HEK293 (cell line): ENCODE data around the gene SMIM14.
"Not testable (repeated sequence)": the region's sequence is repeated elsewhere in the genome, so short reads cannot be mapped to it uniquely, and the experiment has no call there.

Experiments
- CTCF ChIA-PET: fragments of 350-600 bp; formaldehyde crosslinking; extraction: SDS; loops from one replicate; lab custom pipeline; 2021; ENCODE audit warnings: antibody characterized with exemption; lab: Yijun Ruan, JAX
- POLR2A ChIA-PET: fragments of 300-600 bp; formaldehyde crosslinking; extraction: SDS; loops from one replicate; lab custom pipeline; 2020; ENCODE audit warnings: antibody characterized with exemption, inconsistent platforms; lab: Yijun Ruan, JAX
- H3K27ac ChIP-seq: fragments of 200-500 bp; sonication (Bioruptor generic); 2 replicates; pipeline ENCODE4 v1.5.1; 2014; ENCODE audit warnings: low read depth, low read length, control low read depth, inconsistent platforms; ENCODE audit errors: extremely low read depth
- H3K36me3 ChIP-seq, 2 experiments: fragments of 200-500 bp in 1 of 2; sonication (Bioruptor generic) in 1 of 2; 1 replicate in 1 of 2; 2 replicates in 1 of 2; pipeline ENCODE4 v1.5.1; 2014 to 2017; ENCODE audit warnings: inconsistent platforms in 2 of 2, low read length in 2 of 2; ENCODE audit not compliant: control insufficient read depth in 2 of 2, insufficient read depth in 1 of 2
- H3K4me1 ChIP-seq: fragments of 200-500 bp; sonication (Bioruptor generic); 2 replicates; pipeline ENCODE4 v1.5.1; 2014; ENCODE audit warnings: mild to moderate bottlenecking, low read length, inconsistent platforms; ENCODE audit not compliant: control insufficient read depth, insufficient read depth
- H3K4me3 ChIP-seq: 2 replicates; pipeline ENCODE4 v1.5.1; 2011; ENCODE audit warnings: low read depth, mild to moderate bottlenecking, control low read depth, low read length, moderate library complexity
- H3K9me3 ChIP-seq: fragments of 200-500 bp; sonication (Bioruptor generic); 2 replicates; pipeline ENCODE4 v1.5.1; 2014; ENCODE audit warnings: low read depth, low read length, inconsistent platforms; ENCODE audit not compliant: control insufficient read depth, insufficient read depth
- EGR2 ChIP-seq: fragments of 450-650 bp; formaldehyde crosslinking; IDR thresholded peaks from 2 replicates; pipeline ENCODE4 v1.5.1; 2016; ENCODE audit warnings: low read depth, missing biosample characterization, missing genetic modification characterization
- IKZF3 ChIP-seq: fragments of 450-650 bp; IDR thresholded peaks from 2 replicates; pipeline ENCODE4 v1.5.0; 2018; ENCODE audit warnings: missing biosample characterization, mild to moderate bottlenecking, missing genetic modification characterization, moderate library complexity
- ZBTB8A ChIP-seq: fragments of 450-650 bp; formaldehyde crosslinking; IDR thresholded peaks from 2 replicates; pipeline ENCODE4 v1.5.1; 2016; ENCODE audit warnings: missing biosample characterization, missing genetic modification characterization
- ZEB2 ChIP-seq: fragments of 450-650 bp; formaldehyde crosslinking; IDR thresholded peaks from 2 replicates; pipeline ENCODE4 v1.5.1; 2016; ENCODE audit warnings: missing biosample characterization, missing genetic modification characterization
- ZFHX2 ChIP-seq: fragments of 450-650 bp; formaldehyde crosslinking; conservative IDR thresholded peaks from 2 replicates; pipeline ENCODE4 v1.5.1; 2016; ENCODE audit warnings: missing biosample characterization, missing genetic modification characterization
- ZFP3 ChIP-seq: fragments of 450-650 bp; formaldehyde crosslinking; IDR thresholded peaks from 2 replicates; pipeline ENCODE4 v1.5.1; 2016; ENCODE audit warnings: low read depth, missing biosample characterization, missing genetic modification characterization
- ZNF112 ChIP-seq: fragments of 450-650 bp; formaldehyde crosslinking; IDR thresholded peaks from 2 replicates; pipeline ENCODE4 v1.5.0; 2017; ENCODE audit warnings: missing biosample characterization, missing genetic modification characterization
- ZNF157 ChIP-seq: fragments of 450-650 bp; formaldehyde crosslinking; IDR thresholded peaks from 2 replicates; pipeline ENCODE4 v1.5.1; 2016; ENCODE audit warnings: missing biosample characterization, missing genetic modification characterization
- ZNF391 ChIP-seq: fragments of 450-650 bp; formaldehyde crosslinking; IDR thresholded peaks from 2 replicates; pipeline ENCODE4 v1.5.1; 2016; ENCODE audit warnings: low read depth, missing biosample characterization, missing genetic modification characterization, borderline replicate concordance
- ZNF404 ChIP-seq: fragments of 450-650 bp; formaldehyde crosslinking; IDR thresholded peaks from 2 replicates; pipeline ENCODE4 v1.5.1; 2017; ENCODE audit warnings: missing biosample characterization, missing genetic modification characterization
- ZNF561 ChIP-seq: fragments of 450-650 bp; IDR thresholded peaks from 2 replicates; pipeline ENCODE4 v1.5.1; 2018; ENCODE audit warnings: missing biosample characterization, missing genetic modification characterization, borderline replicate concordance
- ZNF626 ChIP-seq: fragments of 450-650 bp; sonication (Bioruptor Pico); formaldehyde crosslinking; IDR thresholded peaks from 2 replicates; pipeline ENCODE4 v1.5.1; 2018; ENCODE audit warnings: missing biosample characterization, missing genetic modification characterization, inconsistent platforms
- ZNF660 ChIP-seq: fragments of 450-650 bp; IDR thresholded peaks from 2 replicates; pipeline ENCODE4 v1.5.1; 2018; ENCODE audit warnings: missing biosample characterization, mild to moderate bottlenecking, missing genetic modification characterization
- ZSCAN30 ChIP-seq: fragments of 450-650 bp; IDR thresholded peaks from 2 replicates; pipeline ENCODE4 v1.5.1; 2018; ENCODE audit warnings: missing biosample characterization, mild to moderate bottlenecking, missing genetic modification characterization, moderate library complexity
- TF ChIP-seq, protein P1 (sequence below): fragments of 450-650 bp; formaldehyde crosslinking; IDR thresholded peaks from 2 replicates; pipeline ENCODE4 v1.5.1; 2017; ENCODE audit warnings: missing biosample characterization, missing genetic modification characterization
- TF ChIP-seq, protein P2 (sequence below): fragments of 450-650 bp; formaldehyde crosslinking; IDR thresholded peaks from 2 replicates; pipeline ENCODE4 v1.5.1; 2016; ENCODE audit warnings: missing biosample characterization, missing genetic modification characterization
- TF ChIP-seq, protein P3 (sequence below): fragments of 450-650 bp; formaldehyde crosslinking; IDR thresholded peaks from 2 replicates; pipeline ENCODE4 v1.5.1; 2016; ENCODE audit warnings: missing biosample characterization, missing genetic modification characterization

The SMIM14 gene

DNA sequence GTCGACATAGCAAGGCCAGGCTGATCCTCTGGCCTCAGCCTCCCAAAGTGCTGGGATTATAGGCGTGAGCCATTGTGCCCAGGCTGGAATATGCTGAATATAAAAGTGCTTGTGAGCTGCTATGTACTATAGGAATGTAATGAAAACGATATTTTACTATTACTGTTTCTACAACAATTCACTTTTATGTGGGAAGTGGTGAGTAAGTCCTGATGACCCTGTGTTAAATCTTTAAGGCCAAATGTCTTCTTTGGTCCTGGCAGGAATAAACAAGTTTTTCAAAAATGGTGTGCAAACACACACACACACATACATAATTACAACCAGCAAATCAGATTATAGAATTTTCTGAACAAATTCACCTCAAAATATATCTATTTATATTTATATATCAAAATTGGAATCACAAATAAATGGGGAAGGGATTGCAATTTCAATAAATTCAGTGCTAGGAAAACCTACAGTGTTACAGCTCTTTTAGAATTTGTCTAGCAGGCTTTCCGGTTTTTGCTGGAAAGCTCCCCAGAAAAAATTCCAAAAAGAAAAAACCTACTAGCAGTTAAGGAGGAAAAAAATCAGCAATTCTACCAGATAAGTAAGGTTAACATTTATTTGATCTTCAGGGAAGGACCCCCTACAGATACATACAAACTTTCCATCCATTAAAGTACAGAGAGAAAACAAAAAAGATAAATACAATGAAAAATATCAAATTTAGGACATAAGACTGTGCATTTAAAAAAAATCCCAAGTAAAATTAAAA lies 17.9 kb downstream of the SMIM14 start:
- ChIA-PET CTCF (interaction anchor here (0.7 kb wide), 1 partner anchor 20 kb away, joined by 4 read pairs; no protein-coding TSS in a partner anchor), POLR2A (interaction anchor here (0.7 kb wide), 1 partner anchor 67 kb away, joined by 5 read pairs; no protein-coding TSS in a partner anchor)
- Histone ChIP-seq H3K27ac (no peak overlapping the region), H3K4me3 (no peak overlapping the region), H3K9me3 (no peaks in the 10 kb centered on the region), H3K4me1 (peaks cover 2% of the 10 kb centered on the region; the same call in 1 of the 2 replicates), H3K36me3 (no peaks in the 10 kb centered on the region)
- TF ChIP-seq ZNF404 (tag by site-specific recombination) (no peak), ZNF112 (tag by site-specific recombination) (no peak), ZSCAN30 (tag by site-specific recombination) (no peak), ZFHX2 (tag by site-specific recombination) (no peak), ZNF391 (tag by site-specific recombination) (no peak), ZNF561 (no peak), ZFP3 (tag by site-specific recombination) (no peak), EGR2 (no peak)
- TF ChIP-seq, protein P1, sequence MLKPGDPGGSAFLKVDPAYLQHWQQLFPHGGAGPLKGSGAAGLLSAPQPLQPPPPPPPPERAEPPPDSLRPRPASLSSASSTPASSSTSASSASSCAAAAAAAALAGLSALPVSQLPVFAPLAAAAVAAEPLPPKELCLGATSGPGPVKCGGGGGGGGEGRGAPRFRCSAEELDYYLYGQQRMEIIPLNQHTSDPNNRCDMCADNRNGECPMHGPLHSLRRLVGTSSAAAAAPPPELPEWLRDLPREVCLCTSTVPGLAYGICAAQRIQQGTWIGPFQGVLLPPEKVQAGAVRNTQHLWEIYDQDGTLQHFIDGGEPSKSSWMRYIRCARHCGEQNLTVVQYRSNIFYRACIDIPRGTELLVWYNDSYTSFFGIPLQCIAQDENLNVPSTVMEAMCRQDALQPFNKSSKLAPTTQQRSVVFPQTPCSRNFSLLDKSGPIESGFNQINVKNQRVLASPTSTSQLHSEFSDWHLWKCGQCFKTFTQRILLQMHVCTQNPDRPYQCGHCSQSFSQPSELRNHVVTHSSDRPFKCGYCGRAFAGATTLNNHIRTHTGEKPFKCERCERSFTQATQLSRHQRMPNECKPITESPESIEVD (tag by site-specific recombination) = peak; percentile 53

DNA sequence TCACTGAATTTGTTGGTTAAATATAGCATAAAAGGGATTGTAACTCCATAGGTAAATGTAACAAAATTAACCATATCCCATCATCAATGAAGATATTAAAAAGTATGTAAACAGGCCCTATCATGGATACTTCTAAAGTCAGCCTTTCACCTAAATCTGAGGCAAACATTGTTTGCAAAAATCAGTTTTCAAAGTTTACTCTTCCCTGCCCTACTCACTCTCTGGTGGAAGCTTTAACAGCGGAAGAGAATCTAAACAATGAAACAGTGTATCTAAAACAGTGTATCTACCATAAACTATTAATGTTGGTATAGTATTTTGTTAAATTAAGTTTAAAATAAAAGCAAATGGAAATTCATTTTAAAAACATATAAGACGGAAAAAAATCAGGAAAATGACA lies 21.1 kb downstream of the SMIM14 start:
- TF ChIP-seq ZNF626 (tag by site-specific recombination) (no peak), ZBTB8A (tag by site-specific recombination) (no peak)
- ChIA-PET POLR2A (no interaction called here), CTCF (no interaction called here)
- H3K27ac ChIP-seq = no peak overlapping the region
- H3K9me3 ChIP-seq = no peaks in the 10 kb centered on the region
- peaks cover 2% of the 10 kb centered on the region; the same call in 1 of the 2 replicates for H3K4me1 ChIP-seq
- H3K4me3 ChIP-seq = no peak overlapping the region
- H3K36me3 ChIP-seq = no peaks in the 10 kb centered on the region

DNA sequence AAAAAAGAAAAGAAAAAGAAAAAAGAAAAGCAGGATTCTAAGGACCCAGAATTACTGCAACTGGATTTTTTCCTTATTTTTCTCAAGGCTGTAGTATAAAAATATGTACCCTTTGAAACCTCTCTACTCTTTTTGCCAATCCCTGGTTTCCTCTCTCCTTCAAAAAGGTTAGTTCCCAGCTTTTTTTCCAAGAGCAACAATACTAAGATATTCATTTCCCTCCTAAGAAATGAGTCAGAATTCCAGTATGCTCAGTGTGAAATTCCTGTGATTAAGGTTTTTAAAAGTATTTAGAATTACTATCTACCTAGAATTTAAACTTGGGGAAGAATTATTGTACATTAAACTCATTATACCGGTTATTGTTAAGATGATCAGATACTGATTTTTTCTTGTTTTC lies 22.0 kb downstream of the SMIM14 start:
- H3K9me3 ChIP-seq = no peaks in the 10 kb centered on the region
- H3K36me3 ChIP-seq = no peaks in the 10 kb centered on the region
- H3K4me3 ChIP-seq = no peak overlapping the region
- H3K27ac ChIP-seq = no peak overlapping the region
- ChIA-PET CTCF (no interaction called here), POLR2A (no interaction called here)
- H3K4me1 ChIP-seq = peaks cover 2% of the 10 kb centered on the region; the same call in 1 of the 2 replicates
- TF ChIP-seq, protein P2, sequence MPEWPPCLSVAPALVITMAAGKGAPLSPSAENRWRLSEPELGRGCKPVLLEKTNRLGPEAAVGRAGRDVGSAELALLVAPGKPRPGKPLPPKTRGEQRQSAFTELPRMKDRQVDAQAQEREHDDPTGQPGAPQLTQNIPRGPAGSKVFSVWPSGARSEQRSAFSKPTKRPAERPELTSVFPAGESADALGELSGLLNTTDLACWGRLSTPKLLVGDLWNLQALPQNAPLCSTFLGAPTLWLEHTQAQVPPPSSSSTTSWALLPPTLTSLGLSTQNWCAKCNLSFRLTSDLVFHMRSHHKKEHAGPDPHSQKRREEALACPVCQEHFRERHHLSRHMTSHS (tag by site-specific recombination) = no peak
- no peak for TF ChIP-seq ZNF157
- TF ChIP-seq ZNF660 (tag by site-specific recombination) = no peak
- no peak for TF ChIP-seq IKZF3 (tag by site-specific recombination)
- TF ChIP-seq ZEB2 (tag by site-specific recombination) = no peak
- TF ChIP-seq, protein P3, sequence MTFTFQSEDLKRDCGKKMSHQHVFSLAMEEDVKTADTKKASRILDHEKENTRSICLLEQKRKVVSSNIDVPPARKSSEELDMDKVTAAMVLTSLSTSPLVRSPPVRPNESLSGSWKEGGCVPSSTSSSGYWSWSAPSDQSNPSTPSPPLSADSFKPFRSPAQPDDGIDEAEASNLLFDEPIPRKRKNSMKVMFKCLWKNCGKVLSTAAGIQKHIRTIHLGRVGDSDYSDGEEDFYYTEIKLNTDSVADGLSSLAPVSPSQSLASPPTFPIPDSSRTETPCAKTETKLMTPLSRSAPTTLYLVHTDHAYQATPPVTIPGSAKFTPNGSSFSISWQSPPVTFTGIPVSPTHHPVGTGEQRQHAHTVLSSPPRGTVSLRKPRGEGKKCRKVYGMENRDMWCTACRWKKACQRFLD (tag by site-specific recombination) = no peak

DNA sequence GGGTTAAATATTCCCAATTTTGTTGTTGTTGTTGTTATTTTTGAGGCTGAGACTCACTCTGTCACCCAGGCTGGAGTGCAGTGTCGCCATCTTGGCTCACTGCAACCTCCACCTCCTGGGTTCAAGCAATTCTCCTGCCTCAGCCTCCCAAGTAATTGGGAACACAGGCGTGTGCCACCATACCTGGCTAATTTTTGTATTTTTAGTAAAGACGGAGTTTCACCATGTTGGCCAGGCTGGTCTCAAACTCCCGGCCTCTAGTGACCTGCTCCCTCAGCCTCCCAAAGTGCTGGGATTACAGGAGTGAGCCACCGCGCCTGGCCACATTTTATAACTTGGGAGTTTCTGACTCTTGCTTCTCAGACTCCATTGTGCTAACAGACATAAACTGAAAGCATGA lies 22.6 kb downstream of the SMIM14 start:
- CTCF ChIA-PET, H3K4me1 ChIP-seq, H3K4me3 ChIP-seq, POLR2A ChIA-PET, H3K9me3 ChIP-seq, H3K27ac ChIP-seq, H3K36me3 ChIP-seq: not testable (repeated sequence)
